Muscle of leg (tissue), 11 donors: Measurements from ENCODE around the gene PLXNC1. TPM values are rescaled to one million over a fixed set of nuclear protein-coding genes. Genes with fewer than 3 reads are reported as not detected.
A peak's percentile ranks its signal among the peaks of the same experiment; 100 is the strongest.

Experiments
- DNase-seq: peaks from one replicate; pipeline ENCODE4 v3.0.0; 2013
- H3K27ac ChIP-seq: one replicate; pipeline ENCODE4 v1.5.1; 2013; ENCODE audit warnings: mild to moderate bottlenecking, low read length, control low read depth
- H3K27me3 ChIP-seq: one replicate; pipeline ENCODE4 v1.6.1; 2013; ENCODE audit warnings: low read length; ENCODE audit not compliant: control insufficient read depth, insufficient read depth
- H3K36me3 ChIP-seq: one replicate; pipeline ENCODE4 v1.6.1; 2013; ENCODE audit warnings: low read length; ENCODE audit not compliant: control insufficient read depth, insufficient read depth
- H3K4me1 ChIP-seq: one replicate; pipeline ENCODE4 v1.6.1; 2013; ENCODE audit warnings: low read length; ENCODE audit not compliant: control insufficient read depth, insufficient read depth
- H3K4me3 ChIP-seq: one replicate; pipeline ENCODE4 v1.5.1; 2013; ENCODE audit warnings: low read length, control low read depth
- H3K9me3 ChIP-seq: replicated peaks from 2 replicates; pipeline ENCODE4 v1.6.1; 2013; ENCODE audit warnings: low read depth, low read length; ENCODE audit not compliant: control insufficient read depth
- WGBS: methylation state at CpG from one replicate; pipeline ENCODE4 v1.1.5; 2013; ENCODE audit warnings: missing lambda C conversion rate; ENCODE audit not compliant: insufficient coverage; 5-methylcytosine and 5-hydroxymethylcytosine counted together
- polyA plus RNA-seq, 8 donors: library from polyadenylated mRNA; unstranded; fragments of 120-200 nt; gene quantifications; one replicate each; pipeline versions ENCODE4 v1.2.1 to v1.2.3, GENCODE V29; 2013; ENCODE audit warnings: inconsistent platforms in 1 of 8, low replicate concordance in 1 of 8; ENCODE audit not compliant: insufficient read length in 8 of 8, insufficient read depth in 1 of 8
- total RNA-seq: library from RNA; stranded (reverse); fragments of 120-200 nt; gene quantifications from one replicate; pipeline ENCODE4 v1.2.4, GENCODE V29; 2013

PLXNC1 gene
- total and polyA plus RNA-seq, 9 donors = 11.7 to 29.4 (median 19.0) TPM

DNA sequence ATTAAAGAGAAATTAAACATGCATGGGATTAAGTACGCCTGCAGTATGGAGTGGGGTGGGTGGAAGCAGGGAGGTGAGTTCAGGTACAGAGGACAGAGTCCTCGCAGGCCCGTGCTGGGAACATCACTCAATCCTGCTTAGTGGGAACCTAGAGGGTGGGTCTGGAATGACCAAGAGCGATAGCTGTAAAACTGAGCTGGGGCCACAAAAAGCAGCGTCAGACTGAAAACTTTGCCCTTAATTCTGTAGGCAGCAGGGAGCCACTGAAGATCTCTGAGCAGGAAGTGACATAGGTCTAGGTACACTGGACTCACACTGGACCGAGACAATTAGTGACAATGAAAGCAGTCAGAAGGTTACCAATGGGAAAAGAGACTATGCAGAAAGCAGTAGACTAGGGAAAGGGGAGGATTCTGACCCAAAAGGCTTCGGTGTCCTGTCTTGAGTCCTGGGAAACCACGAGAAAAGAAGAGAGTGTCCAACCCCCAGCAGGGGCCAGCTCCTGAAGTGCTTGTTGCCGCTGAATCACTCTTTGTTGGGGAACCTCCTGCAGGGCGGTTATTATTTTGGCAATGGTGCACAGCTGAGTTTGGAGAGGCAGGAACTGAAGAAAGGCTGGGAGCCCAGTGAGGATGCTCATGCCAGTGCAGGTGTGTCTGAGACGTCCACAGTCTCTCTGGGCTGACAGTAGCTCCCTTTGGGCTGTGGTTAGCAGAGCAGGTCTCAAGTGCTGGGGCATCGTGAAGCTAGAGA is 97.4 kb downstream of the PLXNC1 start:
- no peak for DNase-seq
- H3K4me3 ChIP-seq = no peak overlapping the region
- peaks cover 10% of the 10 kb centered on the region for H3K4me1 ChIP-seq
- no peak overlapping the region for H3K27ac ChIP-seq
- H3K36me3 ChIP-seq = peaks cover 2% of the 10 kb centered on the region
- H3K9me3 ChIP-seq = no peaks in the 10 kb centered on the region
- 68% methylated on average over 12 of the region's 12 CpGs for WGBS
- no peaks in the 10 kb centered on the region for H3K27me3 ChIP-seq

DNA sequence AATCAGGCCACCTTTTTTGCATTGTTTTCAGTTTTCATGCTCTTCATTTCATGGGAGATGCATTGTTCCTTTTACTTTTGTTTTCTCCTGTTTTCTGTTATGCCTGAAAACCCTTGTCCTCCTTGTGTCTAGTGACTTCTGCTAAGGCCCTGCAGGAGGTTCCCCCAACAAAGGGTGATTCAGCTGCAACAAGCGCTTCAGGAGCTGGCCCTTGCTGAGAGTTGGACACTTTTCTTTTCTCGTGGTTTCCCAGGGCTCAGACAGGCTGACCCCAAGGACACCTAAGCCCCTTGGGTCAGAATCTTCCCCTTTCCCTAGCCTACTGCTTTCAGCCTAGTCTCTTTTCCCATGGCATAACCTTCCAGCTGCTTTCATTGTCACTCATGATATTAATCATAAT is 98.9 kb downstream of the PLXNC1 start:
- Histone ChIP-seq H3K27ac (no peak overlapping the region), H3K27me3 (no peaks in the 10 kb centered on the region), H3K9me3 (no peaks in the 10 kb centered on the region), H3K4me1 (peaks cover 10% of the 10 kb centered on the region), H3K4me3 (no peak overlapping the region), H3K36me3 (peaks cover 2% of the 10 kb centered on the region)
- no peak for DNase-seq
- WGBS = 20% methylated on average over 2 of the region's 2 CpGs

DNA sequence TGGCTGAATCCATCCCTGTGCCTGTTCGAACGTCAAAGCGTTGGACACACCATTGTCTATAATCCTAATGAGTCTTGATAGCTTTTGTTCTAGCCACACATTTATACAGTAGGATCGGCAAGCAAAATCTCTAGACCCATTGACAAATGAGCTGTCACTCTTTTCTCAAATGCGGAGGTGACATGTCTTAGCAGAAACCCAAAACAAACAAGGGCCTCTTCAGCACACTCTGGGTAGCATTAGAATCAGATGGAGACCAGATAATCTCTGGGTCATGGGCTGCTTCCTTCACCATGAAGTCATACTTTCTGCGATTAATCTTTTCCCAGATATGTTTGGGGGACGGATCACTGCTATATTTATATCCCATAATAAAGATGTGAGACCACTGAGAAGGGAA is 100.2 kb downstream of the PLXNC1 start:
- peaks cover 3% of the 10 kb centered on the region for H3K4me1 ChIP-seq
- no peak overlapping the region for H3K4me3 ChIP-seq
- no peak overlapping the region for H3K27ac ChIP-seq
- no peaks in the 10 kb centered on the region for H3K27me3 ChIP-seq
- H3K36me3 ChIP-seq = peaks cover 2% of the 10 kb centered on the region
- DNase-seq = no peak
- WGBS = 84% methylated on average over 4 of the region's 7 CpGs
- no peaks in the 10 kb centered on the region for H3K9me3 ChIP-seq

DNA sequence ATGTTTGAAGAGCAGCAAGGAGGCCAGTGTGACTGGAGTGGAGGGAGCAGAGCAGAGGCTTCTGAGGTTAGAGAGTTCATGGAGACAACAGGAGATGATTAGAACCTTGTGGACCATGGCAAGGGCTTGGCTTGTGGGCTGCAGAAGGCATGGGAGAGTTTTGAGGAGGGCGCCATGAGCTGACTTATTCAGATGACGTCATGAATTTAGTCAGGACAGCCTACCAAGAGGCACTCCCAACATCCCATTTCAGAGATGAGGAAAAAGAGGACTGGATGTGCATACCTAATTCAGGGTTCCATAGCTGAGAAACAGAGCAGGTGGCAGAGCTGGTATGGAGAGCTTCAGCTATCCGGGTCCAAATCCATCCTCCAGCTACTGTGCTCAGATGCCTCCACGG is 101.8 kb downstream of the PLXNC1 start:
- H3K27ac ChIP-seq = no peak overlapping the region
- H3K9me3 ChIP-seq = no peaks in the 10 kb centered on the region
- DNase-seq = no peak
- H3K4me3 ChIP-seq = no peak overlapping the region
- WGBS = no CpG with 5 or more reads among the region's 4 CpGs
- H3K4me1 ChIP-seq = peaks cover 10% of the 10 kb centered on the region
- no peaks in the 10 kb centered on the region for H3K27me3 ChIP-seq
- peaks cover 2% of the 10 kb centered on the region for H3K36me3 ChIP-seq

DNA sequence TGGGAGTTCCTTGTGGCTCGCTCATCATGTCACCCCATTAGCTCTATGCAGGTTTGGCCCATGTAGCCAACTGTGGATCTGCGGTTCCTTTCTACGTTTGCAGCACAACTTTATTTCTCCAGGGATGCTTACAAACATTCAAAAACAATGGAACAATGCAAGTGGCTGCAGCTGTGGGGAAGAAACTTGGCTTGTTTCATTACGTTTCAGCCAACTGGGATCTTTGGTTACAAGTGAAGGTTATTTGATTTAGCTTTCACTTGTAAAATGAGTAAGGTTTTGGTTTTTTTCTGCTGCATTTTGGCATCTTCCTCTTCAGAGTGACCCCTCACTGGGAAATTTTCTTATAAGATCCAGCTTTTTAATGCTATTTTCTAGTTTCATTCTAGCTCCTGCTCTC is 105.9 kb downstream of the PLXNC1 start:
- peak overlapping the region; percentile 84 for H3K27ac ChIP-seq
- no peaks in the 10 kb centered on the region for H3K9me3 ChIP-seq
- 29% methylated on average over 1 of the region's 4 CpGs for WGBS
- H3K4me1 ChIP-seq = peaks cover 11% of the 10 kb centered on the region
- peak overlapping the region; percentile 4 for H3K4me3 ChIP-seq
- peaks cover 2% of the 10 kb centered on the region for H3K36me3 ChIP-seq
- DNase-seq = peak; percentile 95
- no peaks in the 10 kb centered on the region for H3K27me3 ChIP-seq

DNA sequence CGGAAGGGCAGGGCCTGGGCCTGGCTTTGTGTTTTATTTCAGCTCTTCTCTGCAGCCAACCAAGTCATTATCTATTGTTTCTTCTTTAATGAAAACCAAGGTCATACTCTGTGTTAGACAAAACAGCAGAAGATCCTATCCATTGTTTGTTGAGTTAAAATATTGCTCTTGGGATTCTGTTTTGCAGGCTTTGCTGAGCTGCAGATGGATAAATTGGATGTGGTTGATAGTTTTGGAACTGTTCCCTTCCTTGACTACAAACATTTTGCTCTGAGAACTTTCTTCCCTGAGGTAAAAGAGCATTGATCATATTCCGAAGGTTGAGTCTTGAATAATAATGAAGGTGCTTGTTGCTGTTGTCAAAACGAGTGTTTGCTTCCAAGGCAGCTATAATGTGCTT is 106.6 kb downstream of the PLXNC1 start:
- H3K27ac ChIP-seq = peak overlapping the region; percentile 84
- H3K36me3 ChIP-seq = peaks cover 3% of the 10 kb centered on the region
- H3K9me3 ChIP-seq = no peaks in the 10 kb centered on the region
- DNase-seq = peak; percentile 91
- H3K4me1 ChIP-seq = peaks cover 11% of the 10 kb centered on the region
- H3K27me3 ChIP-seq = no peaks in the 10 kb centered on the region
- WGBS = 47% methylated on average over 2 of the region's 3 CpGs
- H3K4me3 ChIP-seq = no peak overlapping the region

DNA sequence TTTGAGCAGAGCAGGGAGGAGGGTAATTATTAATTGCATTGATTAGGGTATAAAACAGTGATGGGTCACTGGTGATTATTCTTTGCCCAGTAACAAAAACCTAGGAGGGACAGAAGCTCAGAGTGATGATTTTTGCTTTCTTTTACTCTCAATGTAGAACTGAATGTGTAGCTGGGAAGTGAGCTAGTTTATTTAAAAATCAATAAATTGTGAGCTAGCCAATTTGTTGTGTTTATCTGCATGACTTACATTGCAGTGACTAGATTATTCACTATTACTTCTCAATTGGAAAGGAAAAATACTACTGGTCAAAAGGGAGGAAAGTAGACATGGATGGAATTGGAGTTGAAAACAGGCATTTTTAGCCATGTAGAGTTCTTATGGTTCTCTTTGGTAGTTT is 107.1 kb downstream of the PLXNC1 start:
- no peaks in the 10 kb centered on the region for H3K27me3 ChIP-seq
- H3K4me1 ChIP-seq = peaks cover 11% of the 10 kb centered on the region
- peak overlapping the region; percentile 0 for H3K27ac ChIP-seq
- no peak for DNase-seq
- peaks cover 3% of the 10 kb centered on the region for H3K36me3 ChIP-seq
- H3K4me3 ChIP-seq = no peak overlapping the region
- H3K9me3 ChIP-seq = no peaks in the 10 kb centered on the region

DNA sequence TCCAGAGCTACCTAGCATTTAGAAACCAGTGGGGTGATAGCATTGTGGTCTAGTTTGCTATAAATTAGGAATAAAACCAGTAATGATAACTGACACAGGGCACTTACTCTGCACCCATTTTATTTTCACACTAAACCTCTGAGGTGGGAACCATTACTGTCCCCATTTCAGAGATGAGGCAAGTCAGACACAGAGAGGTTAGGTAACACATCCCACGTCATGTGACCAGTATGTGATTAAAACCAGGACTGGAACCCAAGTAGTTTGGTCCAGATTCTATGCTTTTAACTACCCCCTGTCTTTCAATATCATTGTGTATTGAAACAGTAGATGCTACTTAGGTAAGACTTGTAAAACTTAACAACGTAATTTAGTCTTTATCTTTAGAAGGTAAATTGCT is 110.2 kb downstream of the PLXNC1 start:
- no peak for DNase-seq
- Histone ChIP-seq H3K4me1 (peaks cover 34% of the 10 kb centered on the region), H3K27me3 (no peaks in the 10 kb centered on the region), H3K36me3 (peaks cover 2% of the 10 kb centered on the region), H3K4me3 (no peak overlapping the region), H3K9me3 (no peaks in the 10 kb centered on the region), H3K27ac (no peak overlapping the region)
- no CpG with 5 or more reads among the region's 2 CpGs for WGBS

DNA sequence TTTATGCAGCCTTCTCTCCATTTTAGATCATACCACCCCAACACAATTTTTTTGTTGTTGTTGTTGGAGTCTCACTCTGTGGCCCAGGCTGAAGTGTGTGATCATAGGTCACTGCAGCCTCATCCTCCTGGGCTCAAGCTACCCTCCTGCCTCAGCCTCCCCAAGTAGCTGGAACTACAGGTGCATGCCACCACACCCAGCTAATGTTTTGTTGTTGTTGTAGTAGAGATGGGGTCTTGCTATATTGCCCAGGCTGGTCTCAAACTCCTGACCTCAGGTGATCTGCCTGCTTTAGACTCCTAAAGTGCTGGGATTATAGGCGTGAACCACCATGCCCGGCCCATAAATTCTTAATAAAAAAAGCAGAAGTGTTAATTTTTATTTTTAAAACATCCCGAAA is 111.6 kb downstream of the PLXNC1 start:
- Histone ChIP-seq H3K9me3 (no peaks in the 10 kb centered on the region), H3K4me3 (no peak overlapping the region), H3K36me3 (peaks cover 2% of the 10 kb centered on the region), H3K4me1 (peaks cover 39% of the 10 kb centered on the region), H3K27me3 (no peaks in the 10 kb centered on the region), H3K27ac (no peak overlapping the region)
- no CpG with 5 or more reads among the region's 3 CpGs for WGBS
- no peak for DNase-seq

DNA sequence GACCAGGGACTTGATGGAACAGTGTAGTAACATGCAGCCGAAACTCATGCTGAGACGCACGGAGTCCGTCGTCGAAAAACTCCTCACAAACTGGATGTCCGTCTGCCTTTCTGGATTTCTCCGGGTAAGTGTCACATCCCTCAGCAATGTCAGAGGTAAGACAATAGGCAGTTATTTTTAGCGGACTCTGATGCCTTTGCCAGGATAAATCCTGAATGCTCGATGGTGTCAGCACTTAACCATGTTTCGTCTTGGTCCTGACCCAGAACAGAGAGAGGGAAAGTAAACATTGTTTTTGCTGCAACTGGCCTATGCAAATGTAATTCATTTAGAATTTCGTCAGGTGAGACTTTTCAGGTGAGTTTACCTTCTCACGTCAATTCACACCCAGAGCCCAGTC is 112.3 kb downstream of the PLXNC1 start:
- H3K27me3 ChIP-seq = no peaks in the 10 kb centered on the region
- H3K4me1 ChIP-seq = peaks cover 41% of the 10 kb centered on the region
- H3K9me3 ChIP-seq = no peaks in the 10 kb centered on the region
- H3K36me3 ChIP-seq = peaks cover 2% of the 10 kb centered on the region
- no peak overlapping the region for H3K27ac ChIP-seq
- DNase-seq = no peak
- 82% methylated on average over 11 of the region's 13 CpGs for WGBS
- no peak overlapping the region for H3K4me3 ChIP-seq

DNA sequence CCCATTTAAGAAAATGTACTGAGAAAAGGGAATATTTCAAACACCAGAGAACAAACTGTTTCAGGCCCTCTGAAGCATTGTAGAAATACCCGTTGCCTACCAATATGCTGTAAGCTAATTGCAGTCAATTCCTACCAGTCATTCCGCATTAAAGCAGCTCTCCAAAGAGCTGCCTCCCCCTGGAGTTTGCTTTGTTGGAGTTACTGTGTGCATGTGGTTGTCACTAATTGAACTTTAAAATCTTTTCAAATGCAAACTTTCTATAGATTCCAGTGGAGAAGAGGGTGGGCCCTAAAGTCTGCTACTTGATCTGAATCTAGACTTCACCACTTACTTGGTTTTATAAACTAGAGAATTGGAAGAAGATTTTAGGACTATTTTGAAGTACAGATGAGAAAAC is 112.7 kb downstream of the PLXNC1 start:
- Histone ChIP-seq H3K27me3 (no peaks in the 10 kb centered on the region), H3K4me1 (peaks cover 41% of the 10 kb centered on the region), H3K36me3 (peaks cover 2% of the 10 kb centered on the region), H3K4me3 (no peak overlapping the region), H3K27ac (no peak overlapping the region), H3K9me3 (no peaks in the 10 kb centered on the region)
- no peak for DNase-seq
- WGBS = no CpG with 5 or more reads among the region's 2 CpGs
